Brain pericyte (primary cell): ENCODE measurements around the gene KIF22.

ENCODE experiments used
- DNase-seq: peaks from one replicate; pipeline ENCODE4 v3.0.0-alpha.2; 2012; ENCODE audit warnings: low read depth, low spot score

KIF22 gene

GRCh38 chr16:29840240-29840639 lies 49.7 kb downstream of the KIF22 start:
- DNase-seq = no peak

GRCh38 chr16:29841631-29842030 lies 51.1 kb downstream of the KIF22 start:
- DNase-seq = no peak

DNA sequence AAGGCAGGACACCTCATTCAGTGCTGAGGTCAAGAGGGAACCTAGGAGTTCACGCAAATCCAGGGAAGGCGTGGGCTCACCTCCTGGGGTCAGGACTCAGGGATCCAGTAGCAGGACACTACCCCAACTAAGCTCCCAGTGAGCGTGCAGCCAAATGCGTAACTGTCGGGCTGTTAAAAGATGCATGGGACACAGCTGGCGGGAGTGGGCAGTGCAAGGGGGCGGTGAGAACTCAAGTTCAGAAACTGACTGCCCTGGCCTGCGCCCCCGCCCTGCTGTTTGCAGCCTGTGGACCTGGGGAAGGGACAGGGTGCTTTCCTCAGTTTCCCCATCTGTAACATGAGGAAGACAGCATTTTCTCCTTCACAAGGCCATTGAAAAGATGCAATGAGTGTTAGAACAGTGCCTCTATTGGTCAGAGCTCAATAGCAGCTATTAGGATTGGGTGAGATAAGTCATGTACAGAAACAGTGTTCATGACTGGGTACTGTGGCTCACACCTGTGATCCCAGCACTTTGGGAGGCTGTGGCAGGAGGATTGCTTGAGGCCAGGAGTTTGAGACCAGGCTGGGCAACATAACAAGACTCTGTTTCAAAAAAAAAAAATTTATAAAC lies 52.3 kb downstream of the KIF22 start:
- no peak for DNase-seq

DNA sequence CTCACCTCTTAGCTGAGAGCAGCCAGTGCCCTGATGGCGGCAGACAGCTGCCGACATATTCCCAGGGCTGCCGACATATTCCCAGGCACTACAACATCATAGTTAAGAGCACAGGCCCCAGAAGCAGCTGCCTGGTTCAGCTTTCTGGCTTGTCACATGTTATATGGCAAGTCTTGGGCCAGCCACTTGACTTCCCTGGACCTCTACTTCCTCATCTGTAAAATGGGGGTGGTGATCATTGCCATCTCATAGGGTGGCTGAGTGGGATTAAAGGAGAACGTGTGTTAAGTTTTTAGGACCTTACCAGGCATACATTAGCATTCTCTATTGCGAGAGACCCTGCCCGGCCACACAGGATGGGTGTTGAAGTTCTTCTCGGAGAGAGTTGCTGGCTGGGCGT lies 53.4 kb downstream of the KIF22 start:
- no peak for DNase-seq

DNA sequence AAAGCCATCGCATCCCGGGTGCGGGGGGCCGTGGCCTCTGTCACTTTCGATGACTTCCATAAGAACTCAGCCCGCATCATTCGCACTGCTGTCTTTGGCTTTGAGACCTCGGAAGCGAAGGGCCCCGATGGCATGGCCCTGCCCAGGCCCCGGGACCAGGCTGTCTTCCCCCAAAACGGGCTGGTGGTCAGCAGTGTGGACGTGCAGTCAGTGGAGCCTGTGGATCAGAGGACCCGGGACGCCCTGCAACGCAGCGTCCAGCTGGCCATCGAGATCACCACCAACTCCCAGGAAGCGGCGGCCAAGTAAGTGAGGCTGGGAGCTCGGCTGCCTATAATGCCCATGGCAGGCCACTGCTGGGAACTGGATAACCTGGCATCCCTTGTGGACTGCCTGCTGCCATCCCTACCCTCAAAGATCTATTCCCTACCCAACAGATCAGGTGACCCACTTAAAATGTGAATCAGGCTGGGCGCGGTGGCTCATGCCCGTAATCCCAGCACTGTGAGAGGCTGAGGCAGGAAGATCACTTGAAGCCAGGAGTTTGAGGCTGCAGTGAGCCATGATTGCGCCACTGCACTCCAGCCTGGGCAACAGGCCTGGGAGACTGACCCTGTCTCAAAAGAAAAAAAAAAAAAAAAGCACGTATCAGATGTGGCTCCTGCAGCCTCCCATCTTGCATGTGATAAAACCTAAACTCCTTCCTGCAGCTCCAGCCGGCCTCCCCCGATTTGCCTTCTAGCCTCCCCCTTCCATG lies 54.2 kb downstream of the KIF22 start:
- DNase-seq = no peak

DNA sequence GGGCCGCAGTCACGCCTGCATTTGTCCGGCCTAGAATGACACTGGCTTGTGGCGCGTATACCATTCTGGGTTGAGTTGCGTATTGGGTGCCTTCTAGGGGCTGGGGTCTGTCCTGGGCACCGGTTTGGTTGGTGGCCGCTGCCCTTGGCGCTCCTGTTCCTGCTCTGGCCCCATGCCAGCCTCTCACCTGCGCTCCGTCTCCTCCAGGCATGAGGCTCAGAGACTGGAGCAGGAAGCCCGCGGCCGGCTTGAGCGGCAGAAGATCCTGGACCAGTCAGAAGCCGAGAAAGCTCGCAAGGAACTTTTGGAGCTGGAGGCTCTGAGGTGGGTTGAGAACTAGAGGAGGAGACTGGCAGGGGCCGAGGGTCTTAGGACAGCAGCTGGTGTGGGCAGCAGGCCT lies 55.1 kb downstream of the KIF22 start:
- DNase-seq = no peak

- DNase-seq = no peak
These were observed 58.1 kb downstream of the KIF22 start for GRCh38 chr16:29848420-29849297.

DNA sequence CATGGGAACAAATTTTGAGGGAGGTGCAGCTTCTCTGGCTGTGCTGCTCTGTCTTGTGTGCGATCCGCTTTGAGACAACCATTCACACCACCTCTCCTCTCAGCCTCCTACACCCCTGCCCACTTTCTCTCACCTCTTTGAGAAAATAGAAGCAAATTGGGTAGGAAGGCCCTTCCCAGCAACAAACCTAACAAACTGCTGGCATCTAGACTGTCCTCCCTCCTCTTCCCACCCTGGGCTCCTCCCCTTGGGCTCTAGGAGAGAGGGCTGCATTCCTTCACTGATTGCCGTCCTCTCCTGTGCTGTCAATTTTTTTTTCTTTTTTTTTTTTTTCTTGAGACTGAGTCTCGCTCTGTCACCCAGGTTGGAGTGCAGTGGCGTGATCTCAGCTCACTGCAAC lies 59.0 kb downstream of the KIF22 start:
- DNase-seq = no peak

GRCh38 chr16:29850998-29851397 lies 60.4 kb downstream of the KIF22 start:
- no peak for DNase-seq

DNA sequence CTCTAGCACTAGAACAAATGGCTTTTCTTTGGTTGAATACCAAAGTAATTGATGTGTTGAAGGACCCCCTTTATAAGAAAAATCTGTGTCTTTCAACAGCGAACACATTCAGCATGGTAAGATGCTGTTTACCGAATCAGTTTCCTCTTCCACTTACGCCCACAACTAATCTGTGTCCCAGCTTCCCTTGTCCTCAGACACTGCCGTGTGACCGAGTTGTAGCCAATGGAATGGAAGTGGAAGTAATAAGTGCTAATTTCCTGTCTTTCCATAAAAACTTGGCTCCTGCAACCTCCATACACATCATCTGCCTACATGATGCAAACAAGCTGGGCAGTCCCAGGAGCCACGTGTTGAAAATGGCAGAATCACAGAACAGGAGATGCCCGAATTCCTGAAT lies 62.1 kb downstream of the KIF22 start:
- no peak for DNase-seq

GRCh38 chr16:29854520-29855100 lies 64.1 kb downstream of the KIF22 start:
- DNase-seq = no peak
